Measurements from ENCODE around the gene MEIKIN. TPM values are rescaled to one million over a fixed set of nuclear protein-coding genes. Genes with fewer than 3 reads are reported as not detected.

The MEIKIN gene
- total and polyA plus RNA-seq, 4 donors, result 0.42 to 0.51 TPM; not detected in 2

DNA sequence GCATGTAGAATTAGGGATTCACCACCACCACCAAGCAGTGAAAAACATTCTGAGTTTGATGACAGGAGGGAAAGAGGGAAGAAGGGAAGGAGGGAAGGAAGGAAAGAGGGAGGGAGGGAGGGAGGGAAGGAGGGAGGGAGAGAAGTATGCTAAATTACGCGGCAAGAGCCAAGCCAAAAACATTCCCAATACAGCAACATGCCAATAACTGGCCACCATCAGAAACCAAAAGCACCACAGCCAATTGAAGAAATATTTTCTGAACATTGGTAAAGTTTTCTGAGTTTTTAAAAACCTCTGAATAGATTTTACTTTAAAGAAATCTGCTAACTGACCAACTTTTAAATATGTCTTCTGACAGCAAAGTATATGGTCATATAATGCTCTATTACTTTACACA, 184.7 kb downstream of the MEIKIN start:
- whole genome bisulfite sequencing, result 87% methylated on average over 2 of the region's 2 CpGs
- no peak overlapping the region for H3K4me3 ChIP-seq (ENCODE audit: low read depth in 1 of 3, low read length in 3 of 3)
- H3K36me3 ChIP-seq (ENCODE audit: control insufficient read depth in 4 of 4, insufficient read depth in 3 of 4, low read depth in 1 of 4, low read length in 3 of 4), result peaks cover 0 to 2% (median under 1%) of the 10 kb centered on the region in 4 donors
- no peaks in the 10 kb centered on the region for H3K9me3 ChIP-seq (ENCODE audit: control insufficient read depth in 4 of 4, low read length in 3 of 4)
- H3K27me3 ChIP-seq (ENCODE audit: control insufficient read depth in 4 of 4, insufficient read depth in 4 of 4, low read length in 3 of 4), result no peaks in the 10 kb centered on the region
- peaks cover 0 to 10% (median 0%) of the 10 kb centered on the region in 4 donors for H3K4me1 ChIP-seq (ENCODE audit: control insufficient read depth in 4 of 4, insufficient read depth in 4 of 4, low read length in 3 of 4)
- no peak for TF ChIP-seq RXRA (IDR thresholded peaks at IDR 0.05)
- TF ChIP-seq, protein P1, sequence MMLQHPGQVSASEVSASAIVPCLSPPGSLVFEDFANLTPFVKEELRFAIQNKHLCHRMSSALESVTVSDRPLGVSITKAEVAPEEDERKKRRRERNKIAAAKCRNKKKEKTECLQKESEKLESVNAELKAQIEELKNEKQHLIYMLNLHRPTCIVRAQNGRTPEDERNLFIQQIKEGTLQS (IDR thresholded peaks at IDR 0.05), result no peak
- TF ChIP-seq, protein P2, sequence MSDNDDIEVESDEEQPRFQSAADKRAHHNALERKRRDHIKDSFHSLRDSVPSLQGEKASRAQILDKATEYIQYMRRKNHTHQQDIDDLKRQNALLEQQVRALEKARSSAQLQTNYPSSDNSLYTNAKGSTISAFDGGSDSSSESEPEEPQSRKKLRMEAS (IDR thresholded peaks at IDR 0.05), result no peak
- TF ChIP-seq FOXA2 (IDR thresholded peaks at IDR 0.05), result no peak
- TF ChIP-seq, protein P3, sequence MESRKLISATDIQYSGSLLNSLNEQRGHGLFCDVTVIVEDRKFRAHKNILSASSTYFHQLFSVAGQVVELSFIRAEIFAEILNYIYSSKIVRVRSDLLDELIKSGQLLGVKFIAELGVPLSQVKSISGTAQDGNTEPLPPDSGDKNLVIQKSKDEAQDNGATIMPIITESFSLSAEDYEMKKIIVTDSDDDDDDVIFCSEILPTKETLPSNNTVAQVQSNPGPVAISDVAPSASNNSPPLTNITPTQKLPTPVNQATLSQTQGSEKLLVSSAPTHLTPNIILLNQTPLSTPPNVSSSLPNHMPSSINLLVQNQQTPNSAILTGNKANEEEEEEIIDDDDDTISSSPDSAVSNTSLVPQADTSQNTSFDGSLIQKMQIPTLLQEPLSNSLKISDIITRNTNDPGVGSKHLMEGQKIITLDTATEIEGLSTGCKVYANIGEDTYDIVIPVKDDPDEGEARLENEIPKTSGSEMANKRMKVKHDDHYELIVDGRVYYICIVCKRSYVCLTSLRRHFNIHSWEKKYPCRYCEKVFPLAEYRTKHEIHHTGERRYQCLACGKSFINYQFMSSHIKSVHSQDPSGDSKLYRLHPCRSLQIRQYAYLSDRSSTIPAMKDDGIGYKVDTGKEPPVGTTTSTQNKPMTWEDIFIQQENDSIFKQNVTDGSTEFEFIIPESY (IDR thresholded peaks at IDR 0.05), result no peak
- no peak for TF ChIP-seq EGR1 (IDR thresholded peaks at IDR 0.05; ENCODE audit: low read depth in 2 of 2)
- no peak for TF ChIP-seq RAD21 (IDR thresholded peaks at IDR 0.05)
- TF ChIP-seq HNF4A (conservative IDR thresholded peaks at IDR 0.05), result no peak
- no peak for TF ChIP-seq JUND (IDR thresholded peaks at IDR 0.05)
- TF ChIP-seq GABPA (IDR thresholded peaks at IDR 0.05 in 1 of 2, conservative IDR thresholded peaks at IDR 0.05 in 1 of 2), result no peak
- TF ChIP-seq TAF1 (conservative IDR thresholded peaks at IDR 0.05), result no peak
- TF ChIP-seq YY1 (IDR thresholded peaks at IDR 0.05), result no peak
- no peak for TF ChIP-seq SP1 (IDR thresholded peaks at IDR 0.05)
- TF ChIP-seq, protein P4, sequence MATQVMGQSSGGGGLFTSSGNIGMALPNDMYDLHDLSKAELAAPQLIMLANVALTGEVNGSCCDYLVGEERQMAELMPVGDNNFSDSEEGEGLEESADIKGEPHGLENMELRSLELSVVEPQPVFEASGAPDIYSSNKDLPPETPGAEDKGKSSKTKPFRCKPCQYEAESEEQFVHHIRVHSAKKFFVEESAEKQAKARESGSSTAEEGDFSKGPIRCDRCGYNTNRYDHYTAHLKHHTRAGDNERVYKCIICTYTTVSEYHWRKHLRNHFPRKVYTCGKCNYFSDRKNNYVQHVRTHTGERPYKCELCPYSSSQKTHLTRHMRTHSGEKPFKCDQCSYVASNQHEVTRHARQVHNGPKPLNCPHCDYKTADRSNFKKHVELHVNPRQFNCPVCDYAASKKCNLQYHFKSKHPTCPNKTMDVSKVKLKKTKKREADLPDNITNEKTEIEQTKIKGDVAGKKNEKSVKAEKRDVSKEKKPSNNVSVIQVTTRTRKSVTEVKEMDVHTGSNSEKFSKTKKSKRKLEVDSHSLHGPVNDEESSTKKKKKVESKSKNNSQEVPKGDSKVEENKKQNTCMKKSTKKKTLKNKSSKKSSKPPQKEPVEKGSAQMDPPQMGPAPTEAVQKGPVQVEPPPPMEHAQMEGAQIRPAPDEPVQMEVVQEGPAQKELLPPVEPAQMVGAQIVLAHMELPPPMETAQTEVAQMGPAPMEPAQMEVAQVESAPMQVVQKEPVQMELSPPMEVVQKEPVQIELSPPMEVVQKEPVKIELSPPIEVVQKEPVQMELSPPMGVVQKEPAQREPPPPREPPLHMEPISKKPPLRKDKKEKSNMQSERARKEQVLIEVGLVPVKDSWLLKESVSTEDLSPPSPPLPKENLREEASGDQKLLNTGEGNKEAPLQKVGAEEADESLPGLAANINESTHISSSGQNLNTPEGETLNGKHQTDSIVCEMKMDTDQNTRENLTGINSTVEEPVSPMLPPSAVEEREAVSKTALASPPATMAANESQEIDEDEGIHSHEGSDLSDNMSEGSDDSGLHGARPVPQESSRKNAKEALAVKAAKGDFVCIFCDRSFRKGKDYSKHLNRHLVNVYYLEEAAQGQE (IDR thresholded peaks at IDR 0.05), result no peak
- no peak for DNase-seq (ENCODE audit: low spot score)
- H3K27ac ChIP-seq (ENCODE audit: low read depth in 1 of 2, low read length in 2 of 2), result no peak overlapping the region
- H3K9ac ChIP-seq (ENCODE audit: low read depth in 1 of 2, low read length in 2 of 2), result no peak overlapping the region

DNA sequence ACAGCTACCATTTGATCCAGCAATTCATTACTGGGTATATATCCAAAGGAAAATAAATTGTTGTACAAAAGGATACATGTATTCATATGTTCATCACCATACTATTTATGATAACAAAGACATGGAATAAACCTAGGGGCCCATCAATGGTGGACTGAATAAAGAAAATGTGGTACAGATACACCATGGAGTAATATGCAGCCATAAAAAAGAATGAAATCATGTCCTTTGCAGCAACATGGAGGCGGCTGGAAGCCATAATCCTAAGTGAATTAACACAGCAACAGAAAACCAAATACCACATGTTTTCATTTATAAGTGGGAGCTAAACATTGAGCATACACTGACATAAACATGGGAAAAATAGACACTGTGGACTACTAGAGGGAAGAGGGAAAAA, 185.8 kb downstream of the MEIKIN start:
- Histone ChIP-seq H3K9me3 (ENCODE audit: control insufficient read depth in 4 of 4, low read length in 3 of 4) (no peaks in the 10 kb centered on the region), H3K9ac (ENCODE audit: low read depth in 1 of 2, low read length in 2 of 2) (no peak overlapping the region), H3K27me3 (ENCODE audit: control insufficient read depth in 4 of 4, insufficient read depth in 4 of 4, low read length in 3 of 4) (no peaks in the 10 kb centered on the region), H3K4me1 (ENCODE audit: control insufficient read depth in 4 of 4, insufficient read depth in 4 of 4, low read length in 3 of 4) (peaks cover 0 to 10% (median 0%) of the 10 kb centered on the region in 4 donors), H3K4me3 (ENCODE audit: low read depth in 1 of 3, low read length in 3 of 3) (no peak overlapping the region), H3K27ac (ENCODE audit: low read depth in 1 of 2, low read length in 2 of 2) (no peak overlapping the region), H3K36me3 (ENCODE audit: control insufficient read depth in 4 of 4, insufficient read depth in 3 of 4, low read depth in 1 of 4, low read length in 3 of 4) (peaks cover 0 to 2% (median under 1%) of the 10 kb centered on the region in 4 donors)
- no peak for TF ChIP-seq HNF4A (conservative IDR thresholded peaks at IDR 0.05)
- no peak for TF ChIP-seq YY1 (IDR thresholded peaks at IDR 0.05)
- TF ChIP-seq FOXA1 (IDR thresholded peaks at IDR 0.05), result no peak
- no peak for TF ChIP-seq JUND (IDR thresholded peaks at IDR 0.05)
- no peak for TF ChIP-seq GABPA (IDR thresholded peaks at IDR 0.05 in 1 of 2, conservative IDR thresholded peaks at IDR 0.05 in 1 of 2)
- TF ChIP-seq, protein P4 (IDR thresholded peaks at IDR 0.05), result no peak
- TF ChIP-seq TAF1 (conservative IDR thresholded peaks at IDR 0.05), result no peak
- TF ChIP-seq, protein P3 (IDR thresholded peaks at IDR 0.05), result no peak
- TF ChIP-seq EGR1 (IDR thresholded peaks at IDR 0.05; ENCODE audit: low read depth in 2 of 2), result no peak
- no peak for TF ChIP-seq FOXA2 (IDR thresholded peaks at IDR 0.05)
- TF ChIP-seq NR2F2 (IDR thresholded peaks at IDR 0.05), result no peak
- 97% methylated on average over 1 of the region's 1 CpG for WGBS
- DNase-seq (ENCODE audit: low spot score), result no peak
